ENCODE data around the gene TMEM63A. TPM values are rescaled to one million over a fixed set of nuclear protein-coding genes. Genes with fewer than 3 reads are reported as not detected.

The TMEM63A gene
- total and polyA plus RNA-seq, 2 of the 13 experiments (the other 11 are each of a cell fraction or from before 2014, with no cell fraction given) = 23.9 to 53.3 TPM

- DNase-seq (ENCODE audit: low spot score) (no peak), ATAC-seq (no peak), FAIRE-seq (no peak)
- Histone ChIP-seq H3K27ac (ENCODE audit: extremely low read length, insufficient read depth, low read length) (no peak overlapping the region), H2AFZ (ENCODE audit: low read length) (no peak overlapping the region), H3K79me2 (ENCODE audit: insufficient read depth, low read length) (no peaks in the 10 kb centered on the region), H3K36me3 (replicated peaks in 1 of 2; ENCODE audit: control insufficient read depth in 1 of 2, insufficient read depth in 2 of 2, low read length in 2 of 2) (no peaks in the 10 kb centered on the region; a peak in 1 of 5 replicates), H3K4me2 (ENCODE audit: low read depth, low read length) (no peak overlapping the region), H3K4me3 (replicated peaks in 1 of 3; ENCODE audit: insufficient read depth in 1 of 3, low read depth in 2 of 3, low read length in 3 of 3) (no peak overlapping the region), H3K9ac (ENCODE audit: insufficient read depth, low read depth, low read length) (no peak overlapping the region), H3K27me3 (ENCODE audit: control insufficient read depth in 1 of 2, insufficient read depth in 2 of 2, low read length in 2 of 2) (peaks cover 4 to 12% of the 10 kb centered on the region in 2 experiments; a peak in 4 of 5 replicates), H3K4me1 (ENCODE audit: insufficient read depth, low read length) (peaks cover 18% of the 10 kb centered on the region), H4K20me1 (ENCODE audit: insufficient read depth, low read length) (no peaks in the 10 kb centered on the region), H3K9me3 (ENCODE audit: low read length) (no peaks in the 10 kb centered on the region)
- CTCF ChIA-PET (ENCODE audit: low intra/inter-chr PET ratio, low total read pairs) = no interaction called here
- in situ Hi-C loops (cut with HindIII; ENCODE audit: extremely low pct_ligation_motif_present, low pct_unique_long_range_greater_than_20kb) (no loop called here), intact Hi-C loops (cut with micrococcal nuclease; ENCODE audit: unreplicated experiment) (no loop called here)
- no TSS peak for BruUV-seq (replicated peaks)
- POLR2A ChIA-PET = no interaction called here
- TF ChIP-seq ZNF564 (CRISPR knock-in tag; IDR thresholded peaks at IDR 0.05) = no peak
- 42% methylated on average over 4 of the region's 4 CpGs for WGBS (ENCODE audit: low lambda C conversion rate)
Observed at GRCh38 chr1:225903623-225904022, 21.4 kb upstream of the TMEM63A start.

- Histone ChIP-seq H3K27me3 (ENCODE audit: control insufficient read depth in 1 of 2, insufficient read depth in 2 of 2, low read length in 2 of 2) (no peaks in the 10 kb centered on the region), H3K4me1 (ENCODE audit: insufficient read depth, low read length) (peaks cover 38% of the 10 kb centered on the region), H2AFZ (ENCODE audit: low read length) (no peak overlapping the region), H3K36me3 (replicated peaks in 1 of 2; ENCODE audit: control insufficient read depth in 1 of 2, insufficient read depth in 2 of 2, low read length in 2 of 2) (no peaks in the 10 kb centered on the region; a peak in 1 of 5 replicates), H4K20me1 (ENCODE audit: insufficient read depth, low read length) (no peaks in the 10 kb centered on the region), H3K4me3 (replicated peaks in 1 of 3; ENCODE audit: insufficient read depth in 1 of 3, low read depth in 2 of 3, low read length in 3 of 3) (peak overlapping the region in 1 of 3 experiments; percentile 46; a peak in 1 of 6 replicates), H3K79me2 (ENCODE audit: insufficient read depth, low read length) (no peaks in the 10 kb centered on the region), H3K9me3 (ENCODE audit: low read length) (no peaks in the 10 kb centered on the region), H3K9ac (ENCODE audit: insufficient read depth, low read depth, low read length) (no peak overlapping the region), H3K27ac (ENCODE audit: extremely low read length, insufficient read depth, low read length) (no peak overlapping the region), H3K4me2 (ENCODE audit: low read depth, low read length) (peak overlapping the region; percentile 75; the same call in 1 of the 2 replicates)
- POLR2A ChIA-PET = interaction anchor here (2.4 to 3.5 kb wide), 2 partner anchors 17 to 25 kb away, joined by 15 to 29 read pairs; partner anchors contain the start of genes PYCR2 and TMEM63A
- in situ Hi-C loops (cut with HindIII; ENCODE audit: extremely low pct_ligation_motif_present, low pct_unique_long_range_greater_than_20kb) = no loop called here
- ATAC-seq (no peak), DNase-seq (ENCODE audit: low spot score) (no peak), FAIRE-seq (no peak)
- no TSS peak for BruUV-seq (replicated peaks)
- intact Hi-C loops (cut with micrococcal nuclease; ENCODE audit: unreplicated experiment) = no loop called here
- CTCF ChIA-PET (ENCODE audit: low intra/inter-chr PET ratio, low total read pairs) = no interaction called here
- 15% methylated on average over 3 of the region's 4 CpGs for WGBS (ENCODE audit: low lambda C conversion rate)
- TF ChIP-seq ZNF224 (CRISPR knock-in tag; IDR thresholded peaks at IDR 0.05) (no peak), ZNF749 (CRISPR knock-in tag; IDR thresholded peaks at IDR 0.05; ENCODE audit: borderline replicate concordance) (no peak), NR2C2 (CRISPR knock-in tag; IDR thresholded peaks at IDR 0.05; ENCODE audit: borderline replicate concordance) (peak; percentile 74), ZNF746 (CRISPR knock-in tag; IDR thresholded peaks at IDR 0.05) (no peak), MZF1 (CRISPR knock-in tag; IDR thresholded peaks at IDR 0.05; ENCODE audit: borderline replicate concordance) (no peak), HOXA5 (CRISPR knock-in tag; IDR thresholded peaks at IDR 0.05) (no peak), U2AF2 (IDR thresholded peaks at IDR 0.05; ENCODE audit: low read depth, low read length) (no peak), ZFP62 (CRISPR knock-in tag; IDR thresholded peaks at IDR 0.05) (no peak), HCFC1 (IDR thresholded peaks at IDR 0.05; ENCODE audit: low read depth, low read length) (no peak), ZFX (CRISPR knock-in tag; IDR thresholded peaks at IDR 0.05; ENCODE audit: low read depth) (peak; percentile 35; the same call in 1 of the 2 replicates), TEF (CRISPR knock-in tag; IDR thresholded peaks at IDR 0.05) (no peak), ZNF496 (CRISPR knock-in tag; IDR thresholded peaks at IDR 0.05; ENCODE audit: insufficient replicate concordance) (no peak), ZBTB26 (CRISPR knock-in tag; IDR thresholded peaks at IDR 0.05; ENCODE audit: borderline replicate concordance) (no peak)
Observed at GRCh38 chr1:225899044-225899925, 17.1 kb upstream of the TMEM63A start.

All from HepG2 (cell line).